ENCODE results near the gene ZNRF3.
"Not testable (repeated sequence)": the region's sequence is repeated elsewhere in the genome, so short reads cannot be mapped to it uniquely, and the experiment has no call there.

The ZNRF3 gene

GRCh38 chr22:28905256-28905832, 22.0 kb downstream of the ZNRF3 start:
- no peak for DNase-seq (ENCODE audit: extremely low read depth in 1 of 2, low read depth in 1 of 2)

DNA sequence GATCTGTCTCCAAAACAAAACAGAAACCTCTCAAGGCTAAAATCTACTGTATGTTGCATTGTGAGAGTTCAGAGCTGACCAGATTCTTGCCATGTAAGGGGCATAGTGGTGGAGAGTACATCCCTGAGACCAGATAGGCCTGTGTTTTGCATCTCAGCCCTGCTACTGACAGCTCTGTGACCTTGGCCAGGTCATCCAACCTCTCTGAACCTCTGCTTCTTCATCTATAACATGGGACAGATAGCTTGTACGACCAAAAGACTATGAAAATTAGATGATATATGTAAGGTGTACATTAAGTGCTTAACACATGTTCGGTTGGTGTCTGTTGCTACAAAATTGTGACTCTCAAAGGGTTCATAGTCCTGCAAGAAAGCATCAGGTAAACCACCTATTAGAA, 22.9 kb downstream of the ZNRF3 start:
- no peak for DNase-seq (ENCODE audit: extremely low read depth in 1 of 2, low read depth in 1 of 2)

DNA sequence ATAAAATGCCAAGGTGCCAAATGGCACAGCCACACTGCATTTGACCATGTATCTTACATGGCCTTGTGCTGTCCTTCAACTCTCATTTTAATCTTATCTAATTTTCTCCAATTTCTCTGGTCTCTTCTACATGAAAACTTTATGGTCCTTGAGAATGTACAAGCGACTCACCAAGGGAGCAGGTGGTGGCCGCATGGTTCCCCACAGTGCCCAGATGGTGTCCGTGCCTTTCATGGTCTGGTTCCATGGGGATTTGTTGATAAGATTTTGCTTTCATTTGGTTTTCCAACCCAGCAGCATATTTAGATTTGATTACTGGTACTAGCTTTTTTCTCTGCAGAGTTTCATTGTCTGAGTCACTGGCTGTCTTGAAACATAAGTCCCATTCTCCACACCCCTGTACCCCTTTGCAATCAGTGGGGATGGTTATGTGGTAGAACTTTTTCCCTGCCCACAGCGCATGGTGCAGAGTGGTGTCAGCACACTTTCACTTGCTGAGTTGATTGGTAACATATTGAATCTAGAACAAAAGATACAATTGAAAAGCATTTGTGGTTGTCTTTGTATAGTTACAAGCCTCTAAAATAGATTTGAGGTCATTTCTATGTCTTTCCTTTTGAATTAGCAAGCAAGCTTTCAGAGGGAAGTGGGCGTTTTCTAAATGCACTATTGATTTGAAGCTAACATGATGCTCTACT, 24.1 kb downstream of the ZNRF3 start:
- DNase-seq (ENCODE audit: extremely low read depth in 1 of 2, low read depth in 1 of 2): no peak

- not testable (repeated sequence) for DNase-seq (ENCODE audit: extremely low read depth in 1 of 2, low read depth in 1 of 2)
Measured at GRCh38 chr22:28908810-28909209, 25.4 kb downstream of the ZNRF3 start.

DNA sequence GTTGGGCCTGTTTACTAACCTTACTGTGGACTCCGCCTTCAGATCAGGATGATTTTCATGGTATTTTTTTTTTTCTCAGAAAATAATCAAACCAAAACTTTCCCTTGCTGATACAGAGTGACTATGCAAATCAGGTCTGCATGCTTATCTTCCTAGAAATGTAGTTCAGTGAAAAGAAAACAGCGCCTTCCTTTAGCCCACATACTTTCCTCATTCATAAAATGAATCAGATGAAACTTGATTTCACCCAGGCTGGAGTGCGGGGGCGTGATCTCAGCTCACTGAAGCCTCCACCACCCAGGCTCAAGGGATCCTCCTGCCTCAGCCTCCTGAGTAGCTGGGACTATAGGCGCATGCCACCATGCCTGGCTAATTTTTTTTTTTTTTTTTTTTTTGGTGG, 26.0 kb downstream of the ZNRF3 start:
- DNase-seq (ENCODE audit: extremely low read depth in 1 of 2, low read depth in 1 of 2): no peak

DNA sequence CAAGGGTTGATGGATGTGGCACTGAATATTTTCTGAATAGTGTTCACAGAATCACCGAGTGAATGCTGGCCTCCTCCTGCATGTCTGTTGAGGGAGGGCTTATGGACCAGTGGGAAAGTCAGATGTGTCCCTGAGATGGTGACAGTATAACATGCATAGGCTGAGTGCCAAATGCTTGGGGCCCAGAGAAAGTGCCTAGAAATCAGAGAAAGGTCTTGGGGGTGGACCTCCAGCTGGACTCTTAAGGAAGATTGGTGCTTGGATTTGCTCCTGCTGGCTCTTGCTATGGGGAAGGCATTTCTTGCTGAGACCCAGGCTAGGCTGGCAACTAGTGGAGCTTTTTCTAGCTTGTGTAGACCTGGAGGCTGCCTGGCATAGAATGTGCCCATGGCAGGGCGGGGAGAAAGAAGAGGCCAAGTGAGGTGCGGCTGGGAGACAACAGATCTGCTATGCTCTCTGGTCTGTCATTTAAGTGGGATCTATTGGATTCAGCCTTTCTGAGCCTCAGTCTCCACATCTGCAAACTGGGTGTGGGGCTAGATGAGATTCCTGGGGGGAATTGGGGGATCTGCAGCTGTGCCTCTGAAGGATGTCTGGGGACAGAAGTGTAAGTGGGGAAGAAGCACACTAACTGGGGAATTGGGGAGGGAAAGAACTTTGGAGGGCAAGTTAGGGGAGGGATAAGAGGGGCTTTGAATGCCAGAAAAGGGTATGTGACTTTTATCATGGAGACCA, 27.4 kb downstream of the ZNRF3 start:
- DNase-seq (ENCODE audit: extremely low read depth in 1 of 2, low read depth in 1 of 2): no peak

GRCh38 chr22:28911304-28911690, 27.9 kb downstream of the ZNRF3 start:
- no peak for DNase-seq (ENCODE audit: extremely low read depth in 1 of 2, low read depth in 1 of 2)

DNA sequence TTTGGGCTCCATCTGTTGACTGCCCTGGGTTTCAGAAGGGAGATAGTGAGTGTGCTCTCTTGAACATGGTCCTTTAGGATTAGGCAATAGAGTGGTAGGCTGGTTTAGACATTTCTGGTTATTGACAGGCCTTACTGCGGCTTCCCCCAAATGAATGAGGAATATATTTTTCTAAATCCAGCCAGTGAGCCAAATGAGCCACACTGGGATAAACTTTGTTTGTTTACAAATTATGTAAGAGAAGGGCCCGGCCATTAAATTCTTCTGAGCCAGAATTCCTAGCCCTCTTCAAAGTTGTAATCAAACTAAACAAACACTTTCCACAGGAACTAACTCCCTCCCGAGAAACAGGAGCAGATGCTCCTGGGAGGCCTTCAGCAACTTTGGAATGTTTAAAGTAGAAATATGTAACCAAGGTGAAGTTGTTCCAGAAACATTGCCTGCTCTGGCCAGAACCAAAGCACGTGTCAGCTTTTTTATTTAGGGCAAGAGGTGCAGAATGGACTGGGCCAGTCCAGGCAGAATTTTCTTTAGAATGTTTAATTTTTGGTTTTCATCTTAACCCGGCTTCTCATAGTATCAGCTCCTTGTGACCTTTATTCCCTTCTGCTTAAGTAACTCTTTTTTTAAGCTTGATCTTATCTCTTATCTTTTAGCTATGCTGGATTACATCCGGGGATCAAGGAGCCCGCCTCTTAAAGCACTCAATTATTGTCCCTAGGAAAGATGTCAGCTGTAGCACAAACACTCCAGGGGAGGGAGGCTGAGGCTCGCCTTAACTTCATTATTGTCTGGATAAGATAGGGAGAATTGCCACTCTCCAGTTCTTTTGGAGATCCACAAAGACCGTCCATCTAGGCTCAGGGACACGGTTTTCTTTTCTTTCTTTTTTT, 28.7 kb downstream of the ZNRF3 start:
- DNase-seq (ENCODE audit: extremely low read depth in 1 of 2, low read depth in 1 of 2): no peak

DNA sequence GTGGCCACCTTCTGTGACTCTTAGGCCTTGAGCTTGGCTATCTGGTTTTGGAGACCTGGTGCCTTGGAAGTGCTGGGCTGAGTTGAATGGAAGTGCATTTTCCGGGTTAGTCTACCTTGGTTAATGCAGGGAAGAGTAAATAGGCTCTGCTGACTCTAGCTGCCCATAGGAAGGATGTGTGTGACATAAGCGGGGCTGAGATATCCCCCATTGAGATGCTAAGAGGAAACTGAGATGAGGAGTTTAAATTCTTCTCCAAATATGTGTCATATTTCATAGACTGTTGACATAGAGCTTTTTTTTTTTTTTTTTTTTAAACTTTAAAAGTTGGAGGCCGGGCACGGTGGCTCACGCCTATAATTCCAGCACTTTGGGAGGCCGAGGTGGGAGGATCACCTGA, 30.8 kb downstream of the ZNRF3 start:
- no peak for DNase-seq (ENCODE audit: extremely low read depth in 1 of 2, low read depth in 1 of 2)

DNA sequence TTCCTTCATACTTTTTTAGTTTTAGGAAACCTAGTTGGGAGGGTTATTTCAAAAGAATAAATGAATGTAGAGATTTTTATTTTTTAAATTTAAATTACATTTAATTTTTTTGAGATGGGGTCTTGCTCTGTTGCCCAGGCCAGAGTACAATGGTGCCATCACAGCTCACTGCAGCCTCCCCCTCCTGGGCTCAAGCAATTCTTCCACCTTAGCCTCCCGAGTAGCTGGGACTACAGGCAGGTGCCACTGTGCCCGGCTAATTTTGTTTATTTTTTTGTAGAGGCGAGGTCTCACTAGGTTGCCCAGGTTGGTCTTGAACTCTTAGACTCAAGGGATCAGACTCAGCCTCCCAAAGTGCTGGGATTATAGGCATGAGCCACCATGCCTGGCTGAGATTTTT, 32.6 kb downstream of the ZNRF3 start:
- no peak for DNase-seq (ENCODE audit: extremely low read depth in 1 of 2, low read depth in 1 of 2)

DNA sequence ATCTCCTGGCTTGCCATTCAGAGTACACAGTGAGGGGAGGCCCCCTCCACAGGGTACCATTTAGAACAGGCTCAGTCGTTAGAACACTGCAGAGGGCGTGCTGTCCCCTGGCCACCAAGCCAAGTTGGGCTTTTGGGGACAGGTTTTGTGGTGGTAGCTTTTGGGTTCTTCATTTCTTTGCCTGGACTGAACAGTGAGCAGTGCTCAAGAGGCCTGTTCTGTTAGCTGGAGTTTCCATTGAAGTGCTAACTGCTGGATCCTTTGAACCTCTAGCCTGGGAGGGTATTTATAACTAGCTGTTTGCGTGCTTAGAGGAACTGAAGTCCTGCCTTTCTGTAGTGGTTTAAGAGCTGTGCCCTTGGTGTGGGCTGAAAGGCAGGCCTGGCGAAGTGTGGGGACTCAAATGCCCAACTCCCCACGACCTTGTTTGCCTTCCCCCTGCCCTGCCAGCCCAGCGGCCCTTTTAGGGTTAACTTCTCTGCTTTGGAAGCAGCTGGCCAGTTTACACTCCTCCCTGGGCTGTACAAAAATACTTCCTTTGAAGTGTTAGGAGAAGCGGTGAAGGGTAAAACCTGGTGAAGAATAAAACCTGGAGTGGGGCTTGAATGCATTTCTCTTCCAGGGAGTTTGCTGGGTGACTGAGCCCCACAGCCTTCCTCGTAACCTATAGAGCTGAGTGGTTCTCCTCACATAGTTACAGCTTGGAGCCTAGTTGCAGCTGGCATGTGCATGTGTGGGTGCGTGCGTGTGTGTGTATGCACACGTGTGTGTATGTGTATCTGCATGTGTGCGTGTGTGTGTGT, 34.6 kb downstream of the ZNRF3 start:
- DNase-seq (ENCODE audit: extremely low read depth in 1 of 2, low read depth in 1 of 2): no peak

DNA sequence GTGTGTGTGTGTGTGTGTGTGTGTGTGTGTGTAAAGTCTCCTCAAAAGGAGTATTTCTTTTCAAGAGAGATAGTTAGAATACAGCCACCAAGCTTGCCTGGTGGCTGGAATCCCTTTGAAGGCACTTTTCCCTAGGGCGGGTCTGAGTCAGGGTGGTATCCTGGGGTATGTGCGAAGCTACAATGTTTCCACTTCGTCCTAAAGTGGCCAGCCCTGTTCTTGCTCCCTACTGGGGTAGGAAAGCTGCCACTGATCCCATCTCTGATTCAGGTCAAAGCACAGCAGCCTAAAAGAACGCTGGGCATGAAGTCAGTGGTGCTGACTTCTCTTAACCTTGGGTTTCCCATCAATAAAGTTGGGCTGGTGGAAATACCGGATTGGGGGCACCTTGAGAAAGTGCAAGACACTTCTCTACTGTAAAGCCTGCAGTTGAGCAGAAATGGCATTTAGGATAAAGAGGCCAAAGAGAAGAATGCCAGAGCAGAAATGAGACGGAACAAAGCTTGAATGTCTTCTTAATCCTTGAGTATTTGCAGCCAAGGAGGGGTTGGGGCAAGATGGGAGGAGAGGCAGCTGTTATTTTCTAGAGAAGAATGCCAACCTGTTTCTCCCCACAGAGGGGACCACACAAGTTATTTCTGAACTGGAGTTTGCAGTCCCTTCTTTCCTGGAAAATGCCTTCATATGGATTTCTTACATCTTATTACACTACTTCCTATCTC, 35.3 kb downstream of the ZNRF3 start:
- no peak for DNase-seq (ENCODE audit: extremely low read depth in 1 of 2, low read depth in 1 of 2)

GRCh38 chr22:28920757-28921584, 37.6 kb downstream of the ZNRF3 start:
- DNase-seq (ENCODE audit: extremely low read depth in 1 of 2, low read depth in 1 of 2): no peak

DNA sequence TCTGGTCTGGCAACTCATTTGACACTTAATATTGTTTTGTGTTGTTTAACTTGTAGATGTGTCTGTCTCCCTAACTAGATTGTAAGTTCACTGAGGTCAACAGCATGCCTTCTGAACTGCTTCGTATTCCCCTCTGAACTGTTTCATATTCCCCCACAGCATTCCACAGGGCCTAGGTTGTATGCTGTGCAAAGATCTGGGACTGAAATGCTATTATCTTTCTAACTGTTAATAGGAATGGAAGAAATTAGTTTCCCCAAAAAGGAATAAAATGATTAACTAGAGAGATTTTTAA, 38.2 kb downstream of the ZNRF3 start:
- no peak for DNase-seq (ENCODE audit: extremely low read depth in 1 of 2, low read depth in 1 of 2)

DNA sequence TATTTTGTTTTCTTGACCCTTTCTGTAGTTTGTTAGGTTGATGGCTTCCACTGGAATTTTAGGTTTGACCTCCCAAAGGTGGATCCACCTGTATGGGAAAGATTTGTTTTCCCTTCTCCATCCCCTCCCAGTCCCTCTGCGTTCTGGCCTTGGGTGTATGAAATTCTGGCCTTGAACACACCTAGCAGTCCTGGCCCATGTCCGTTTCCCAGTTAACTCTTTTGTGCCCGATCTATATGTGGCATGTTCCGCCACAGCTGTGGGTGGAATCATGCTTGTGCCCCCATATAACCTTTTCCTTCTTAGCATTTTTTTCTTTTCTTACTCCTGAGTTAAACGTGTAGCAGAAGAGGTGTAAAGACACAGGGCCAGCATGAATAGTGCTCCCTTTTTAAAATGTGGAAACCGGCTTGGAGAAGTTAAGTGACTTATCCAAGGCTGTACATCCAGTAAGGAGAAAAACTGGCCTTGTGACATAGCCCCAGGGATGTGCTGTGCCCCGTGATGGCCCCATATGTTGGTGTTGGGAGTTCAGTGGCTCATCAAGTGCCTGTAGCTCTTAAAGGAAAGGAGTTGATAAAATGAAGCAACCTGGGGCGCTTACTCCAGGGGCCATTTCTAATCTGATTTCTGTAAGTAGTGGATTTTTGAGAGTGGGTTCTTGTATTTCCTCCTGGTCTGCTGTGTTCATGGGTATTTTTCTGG, 39.3 kb downstream of the ZNRF3 start:
- DNase-seq (ENCODE audit: extremely low read depth in 1 of 2, low read depth in 1 of 2): no peak

DNA sequence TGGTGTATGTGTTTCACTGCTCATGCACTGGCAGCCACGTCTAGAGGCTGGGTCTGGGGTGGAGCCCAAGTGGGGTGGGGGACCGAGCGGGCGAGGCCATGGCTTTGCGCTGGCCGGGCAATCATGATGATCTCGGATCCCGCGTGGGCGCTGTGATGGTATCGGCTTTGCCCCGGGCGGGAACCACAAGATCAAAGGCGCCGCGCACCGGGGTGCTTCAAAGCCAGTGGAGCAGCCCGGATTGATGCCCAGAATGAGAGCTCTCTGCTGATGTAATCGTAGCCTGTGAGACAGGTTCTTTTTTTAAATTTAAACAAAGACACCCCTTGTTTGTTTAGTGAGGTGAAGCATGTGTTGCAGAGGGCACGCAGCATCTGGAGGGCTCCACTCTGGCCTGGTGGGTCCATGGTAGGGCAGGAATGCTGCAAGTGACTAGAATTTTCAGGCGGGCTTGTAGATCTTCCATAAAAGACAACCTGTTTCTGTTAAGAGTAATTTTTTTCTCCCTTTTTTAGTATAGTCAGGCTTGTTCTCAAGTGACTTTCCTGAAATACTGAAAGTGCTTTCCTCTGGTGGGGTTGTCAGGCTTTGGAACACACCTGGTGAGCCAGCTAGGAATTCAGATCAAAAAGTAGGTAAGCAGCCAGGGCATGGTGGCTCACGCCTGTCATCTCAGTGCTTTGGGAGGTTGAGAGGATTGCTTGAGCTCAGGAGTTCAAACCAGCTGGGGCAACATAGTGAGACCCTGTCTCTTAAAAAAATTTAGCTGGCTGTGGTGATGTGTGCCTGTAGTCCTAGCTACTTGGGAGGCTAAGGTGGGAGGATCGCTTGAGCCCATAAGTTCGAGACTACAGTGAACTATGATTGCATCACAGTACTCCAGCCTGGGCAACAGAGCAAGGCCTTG, 40.7 kb downstream of the ZNRF3 start:
- no peak for DNase-seq (ENCODE audit: extremely low read depth in 1 of 2, low read depth in 1 of 2)

DNA sequence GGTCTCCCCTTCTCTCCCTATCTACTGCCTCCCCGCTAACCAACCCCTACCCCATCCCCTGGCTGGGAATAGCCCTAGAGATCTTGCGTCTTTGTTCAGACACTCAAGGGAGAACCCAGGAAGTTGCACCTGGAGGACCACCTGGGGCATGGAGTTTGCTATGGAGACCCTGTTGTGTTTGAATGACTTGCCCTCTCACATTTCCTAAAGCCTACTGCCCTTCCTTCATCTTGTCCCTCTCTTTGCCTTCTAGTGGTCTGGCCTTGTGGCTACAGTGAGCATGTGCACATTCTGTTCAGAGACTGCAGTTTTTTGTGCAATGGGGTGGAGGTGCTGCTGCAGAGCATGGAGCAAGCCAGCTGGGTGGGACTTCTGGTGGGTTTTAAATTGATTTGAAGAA, 42.5 kb downstream of the ZNRF3 start:
- DNase-seq (ENCODE audit: extremely low read depth in 1 of 2, low read depth in 1 of 2): no peak

DNA sequence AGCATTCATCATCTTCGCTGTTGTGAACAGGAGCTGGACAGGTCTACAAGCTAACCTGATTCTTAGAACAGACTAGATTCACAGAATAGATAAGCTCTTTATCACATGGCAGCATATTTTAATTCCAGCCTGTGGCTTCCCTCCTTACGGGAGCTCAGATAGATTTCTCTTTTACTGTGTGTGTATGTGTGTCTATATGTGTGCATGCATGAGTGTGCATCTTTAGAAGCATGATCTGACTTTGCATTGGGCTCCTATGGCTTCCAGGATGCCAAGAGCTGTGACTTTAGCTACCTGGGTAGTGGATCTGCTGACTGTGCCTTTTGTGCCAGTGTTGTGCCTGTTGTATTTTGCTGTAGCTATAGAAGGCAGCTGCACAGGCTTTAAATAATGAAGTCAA, 44.3 kb downstream of the ZNRF3 start:
- DNase-seq (ENCODE audit: extremely low read depth in 1 of 2, low read depth in 1 of 2): no peak
